ENCODE data around the gene TRIM17. TPM values are rescaled to one million over a fixed set of nuclear protein-coding genes. Genes with fewer than 3 reads are reported as not detected.

Gene TRIM17
- total and polyA plus RNA-seq, 5 experiments from 2014 or later, result 0.39 to 3.1 (median 0.62) TPM

DNA sequence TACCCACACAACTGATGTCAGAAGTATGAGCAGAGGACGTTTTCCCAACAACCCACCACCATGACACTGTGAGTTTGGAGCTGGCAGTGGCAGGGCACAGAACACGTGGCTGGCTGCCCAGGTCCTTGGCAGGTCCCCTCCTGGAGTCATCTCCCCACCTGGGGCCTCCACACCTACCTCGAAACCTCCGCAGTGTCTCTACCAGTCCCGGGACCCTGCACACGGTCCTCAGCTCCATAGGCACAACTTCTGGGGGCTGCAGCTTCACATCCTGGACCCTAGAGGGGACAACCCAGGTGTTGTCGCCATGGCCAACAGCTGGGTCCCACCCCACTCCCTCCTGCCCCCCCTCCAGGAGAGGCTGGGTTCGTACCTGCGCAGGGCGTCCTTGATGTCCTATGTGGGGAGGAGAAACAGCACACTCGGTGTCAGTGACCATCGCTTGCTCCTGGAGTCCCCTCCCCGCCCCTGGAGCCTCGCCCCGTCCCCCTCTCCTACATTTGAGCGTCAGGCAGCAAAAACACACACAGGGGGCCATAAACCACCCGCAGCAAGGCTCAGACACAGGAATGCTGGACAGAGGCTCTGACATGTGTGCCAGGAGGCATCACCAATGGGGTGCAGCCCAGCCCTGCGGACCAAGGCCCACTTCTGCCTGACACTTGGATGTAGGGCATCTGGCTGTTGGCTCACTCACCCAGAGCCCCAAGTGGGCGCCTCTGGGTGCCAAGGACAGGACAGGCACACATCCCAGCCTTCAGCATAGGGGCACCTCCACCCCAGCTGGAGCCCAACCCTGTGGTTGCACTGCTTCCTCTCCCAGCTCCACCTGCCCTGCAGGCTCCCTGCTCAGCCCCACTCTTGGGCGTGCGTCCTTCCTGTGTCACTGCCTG, 19.6 kb downstream of the TRIM17 start:
- H3K4me3 Mint-ChIP-seq, result no peak overlapping the region
- peak overlapping the region in 5 of 10 donors; percentile 19 to 83 (median 69) for H3K27ac Mint-ChIP-seq
- H3K27me3 Mint-ChIP-seq, result no peaks in the 10 kb centered on the region
- ATAC-seq (no peak), DNase-seq (peak in 1 of 10 donors; percentile 32)
- H3K4me1 Mint-ChIP-seq, result peaks cover 12 to 35% (median 22%) of the 10 kb centered on the region in 4 donors
- no peaks in the 10 kb centered on the region for H3K9me3 Mint-ChIP-seq
- peaks cover 0 to 71% (median 1%) of the 10 kb centered on the region in 3 donors for H3K36me3 Mint-ChIP-seq
- POLR2A ChIA-PET, result no interaction called here

DNA sequence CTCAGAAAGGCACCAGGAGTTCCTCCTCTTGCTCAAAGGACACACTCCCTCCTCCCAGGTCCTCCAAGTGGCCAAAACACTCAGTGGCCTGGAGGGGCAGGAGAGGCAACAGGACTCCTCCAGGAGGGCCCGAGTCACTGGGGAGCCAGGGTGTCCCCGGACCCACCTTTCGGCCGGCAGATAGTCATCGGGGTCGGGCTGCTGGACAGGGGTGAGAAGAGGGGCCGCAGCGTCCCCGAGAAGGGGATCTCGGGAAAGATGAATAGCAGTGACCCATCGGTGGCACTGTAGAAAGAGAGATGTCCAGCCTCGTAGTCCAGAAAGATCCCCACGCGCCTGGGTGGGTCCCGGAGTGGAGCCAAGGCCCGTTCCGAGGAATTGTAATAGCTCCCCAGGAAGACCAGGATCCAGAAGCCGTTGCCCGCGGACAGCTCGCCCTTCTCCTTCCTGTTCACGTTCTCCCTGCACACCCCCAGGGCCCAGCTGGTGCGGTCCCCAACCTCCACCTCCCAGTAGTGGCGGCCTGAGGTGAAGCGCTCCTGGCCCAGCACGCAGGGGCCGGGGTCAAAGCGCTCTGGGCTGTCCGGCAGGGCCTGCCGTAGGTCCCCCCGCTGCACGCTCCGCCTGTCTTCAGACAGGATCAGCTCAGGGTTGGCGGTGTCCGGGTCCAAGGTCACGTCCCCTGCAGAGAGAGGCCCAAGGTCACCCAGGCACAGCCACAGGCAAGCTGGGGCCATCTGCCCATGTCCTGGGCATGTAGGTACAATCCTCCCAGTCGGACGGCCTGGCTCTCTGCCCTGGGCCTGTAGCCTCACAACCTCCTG, 21.9 kb downstream of the TRIM17 start:
- DNase-seq (peak in 1 of 10 donors; percentile 50), ATAC-seq (no peak)
- Mint-ChIP-seq H3K4me1 (peaks cover 6 to 16% (median 12%) of the 10 kb centered on the region in 4 donors), H3K9me3 (no peaks in the 10 kb centered on the region), H3K36me3 (peaks cover 0 to 53% (median 1%) of the 10 kb centered on the region in 3 donors), H3K27me3 (no peaks in the 10 kb centered on the region), H3K4me3 (no peak overlapping the region), H3K27ac (peak overlapping the region in 2 of 10 donors; percentile 11 to 84)
- POLR2A ChIA-PET, result interaction anchor here (0.6 kb wide), 1 partner anchor 12 kb away, joined by 4 read pairs; no protein-coding TSS in a partner anchor

DNA sequence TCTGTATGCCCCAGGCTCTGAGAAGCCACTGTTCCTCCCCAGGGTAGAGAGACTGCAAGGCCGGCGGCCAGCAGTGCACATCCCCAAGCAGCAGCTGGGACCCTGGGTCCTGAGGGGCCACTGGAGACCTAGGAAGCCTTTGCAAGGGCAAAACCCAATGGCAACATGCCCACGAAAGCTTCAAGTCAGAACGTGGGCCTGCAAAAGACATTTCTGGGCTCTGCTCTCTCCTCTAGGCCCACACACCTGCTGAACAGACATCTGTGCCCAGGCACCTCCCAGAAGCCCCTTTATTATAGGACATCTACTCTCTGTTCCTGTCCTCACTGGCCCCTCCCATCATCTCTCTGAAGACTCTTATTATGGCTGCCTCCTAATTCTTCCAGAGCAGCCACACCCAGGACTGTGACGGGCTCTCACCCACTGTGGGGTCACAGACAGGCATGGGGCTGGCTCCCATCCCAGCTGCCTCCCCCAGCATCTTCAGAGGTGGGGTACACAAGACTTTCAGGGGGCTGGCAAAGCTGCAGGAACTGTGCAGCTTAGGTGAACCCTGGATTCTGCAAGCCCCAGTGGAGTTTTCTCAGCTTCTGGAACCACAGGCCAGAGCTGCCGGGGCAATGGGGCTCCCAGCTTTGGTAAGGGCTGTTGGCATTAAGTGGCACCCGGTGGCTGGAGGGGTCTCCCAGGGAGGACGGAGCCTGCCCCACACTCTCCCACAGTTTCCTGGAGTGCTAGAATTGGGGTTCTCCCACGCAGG, 22.7 kb downstream of the TRIM17 start:
- Mint-ChIP-seq H3K36me3 (peaks cover 0 to 50% (median 1%) of the 10 kb centered on the region in 3 donors), H3K9me3 (no peaks in the 10 kb centered on the region), H3K27me3 (no peaks in the 10 kb centered on the region), H3K4me1 (peaks cover 3 to 13% (median 8%) of the 10 kb centered on the region in 4 donors), H3K4me3 (no peak overlapping the region), H3K27ac (peak overlapping the region in 3 of 10 donors; percentile 40 to 84 (median 50))
- peak in 1 of 10 donors; percentile 31 for DNase-seq
- POLR2A ChIA-PET, result no interaction called here
- no peak for ATAC-seq

DNA sequence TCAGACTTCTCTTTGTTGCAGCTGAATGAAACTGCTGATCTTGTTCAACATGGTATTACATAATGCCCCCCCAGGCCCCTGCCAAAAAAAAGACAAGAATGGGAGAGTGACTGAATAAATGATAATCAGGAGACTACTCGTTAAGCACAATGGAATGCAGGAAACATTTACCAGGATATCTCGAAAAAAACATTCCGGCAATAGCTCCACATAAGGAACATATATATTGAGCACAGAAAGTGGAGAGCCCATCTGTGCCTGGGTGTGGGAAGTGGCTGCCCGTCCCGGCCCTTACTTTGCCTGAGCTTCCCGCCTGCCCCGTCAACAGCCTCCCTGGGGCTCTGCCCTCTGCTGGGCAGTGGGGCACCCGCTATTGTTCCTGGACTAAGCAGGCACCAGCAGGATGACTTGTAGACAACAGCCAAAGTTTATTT, 23.4 kb downstream of the TRIM17 start:
- POLR2A ChIA-PET, result no interaction called here
- no peak for ATAC-seq
- H3K27ac Mint-ChIP-seq, result peak overlapping the region in 4 of 10 donors; percentile 19 to 84 (median 74)

DNA sequence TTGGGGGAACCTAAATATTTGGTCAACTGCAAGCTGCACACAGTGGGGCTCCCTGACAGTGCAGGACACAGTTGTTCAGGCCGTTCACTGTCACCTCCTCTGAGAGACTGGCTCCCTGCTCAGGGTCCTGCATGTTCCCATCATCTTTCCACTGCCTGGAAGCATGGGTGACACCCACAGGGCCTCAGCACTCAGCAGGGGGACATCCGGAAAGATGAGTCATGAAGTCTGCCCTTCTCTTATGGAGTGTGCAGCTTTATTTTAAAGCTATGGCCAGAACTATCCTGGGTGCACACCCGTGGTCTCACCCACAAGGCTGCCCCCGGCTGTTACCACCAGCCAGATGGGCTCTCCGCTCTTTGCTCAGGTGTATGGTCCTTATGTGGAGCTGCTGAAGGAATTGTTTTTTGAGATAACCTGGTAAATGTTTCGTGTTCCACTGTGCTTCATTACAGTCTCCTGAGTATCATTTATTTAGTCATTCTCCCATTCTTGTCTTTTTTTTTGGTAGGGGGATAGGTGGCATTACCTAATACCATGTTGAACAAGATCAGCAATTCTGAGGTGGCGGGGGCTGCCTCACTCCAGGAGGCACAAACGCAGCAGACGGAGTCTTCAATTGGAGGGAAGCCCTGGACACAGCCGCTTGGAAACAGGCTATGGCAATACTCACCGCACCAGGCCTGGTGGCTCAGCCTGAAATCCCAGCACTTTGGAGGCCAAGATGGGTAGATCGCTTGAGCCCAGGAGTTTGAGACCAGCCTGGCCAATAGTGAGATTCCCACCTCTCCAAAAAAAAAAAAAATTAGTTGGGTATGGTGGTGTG, 24.3 kb downstream of the TRIM17 start:
- H3K27ac Mint-ChIP-seq, result peak overlapping the region in 1 of 10 donors; percentile 23
- DNase-seq (peak in 1 of 10 donors; percentile 21), ATAC-seq (no peak)
- H3K4me3 Mint-ChIP-seq, result no peak overlapping the region
- H3K4me1 Mint-ChIP-seq, result peaks cover 0 to 4% (median 0%) of the 10 kb centered on the region in 4 donors
- POLR2A ChIA-PET, result no interaction called here
- peaks cover 0 to 38% (median 1%) of the 10 kb centered on the region in 3 donors for H3K36me3 Mint-ChIP-seq
- H3K27me3 Mint-ChIP-seq, result no peaks in the 10 kb centered on the region
- no peaks in the 10 kb centered on the region for H3K9me3 Mint-ChIP-seq

More for the DNA sequence above, 23.4 kb downstream of the TRIM17 start:
- H3K9me3 Mint-ChIP-seq, result no peaks in the 10 kb centered on the region
- peaks cover 3 to 13% (median 8%) of the 10 kb centered on the region in 4 donors for H3K4me1 Mint-ChIP-seq
- peak in 1 of 10 donors; percentile 50 for DNase-seq
- peaks cover 0 to 47% (median 1%) of the 10 kb centered on the region in 3 donors for H3K36me3 Mint-ChIP-seq
- no peaks in the 10 kb centered on the region for H3K27me3 Mint-ChIP-seq
- no peak overlapping the region for H3K4me3 Mint-ChIP-seq

DNA sequence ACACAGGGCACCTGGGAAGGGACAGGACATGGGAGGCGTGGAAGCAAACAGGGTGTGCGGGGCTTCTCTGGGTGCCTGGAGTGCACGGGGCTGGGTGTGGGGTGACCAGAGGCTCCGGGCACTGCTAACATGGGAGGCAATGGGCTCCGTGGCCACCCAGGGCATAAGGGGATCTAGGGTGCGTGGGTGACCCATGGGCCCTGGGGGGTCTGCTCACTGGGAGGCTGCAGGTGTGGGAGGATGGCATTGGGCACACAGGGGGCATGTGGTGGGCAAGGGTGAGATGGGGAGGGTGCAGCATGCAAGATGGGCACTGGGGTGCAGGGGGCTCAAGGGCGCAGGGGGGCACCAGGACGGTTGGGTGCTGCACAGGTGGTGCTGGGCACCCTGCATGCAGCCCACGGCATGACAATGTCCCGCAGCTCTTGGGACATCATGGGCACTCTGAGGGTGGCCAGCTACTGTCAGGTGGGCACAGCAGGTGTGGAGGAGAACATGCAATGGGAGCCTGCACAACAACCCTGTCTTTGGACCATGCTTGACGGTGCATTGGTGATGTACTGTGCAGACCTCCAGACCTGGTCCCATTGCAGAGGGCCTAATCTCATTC, 25.1 kb downstream of the TRIM17 start:
- Mint-ChIP-seq H3K27ac (peak overlapping the region in 2 of 10 donors; percentile 43 to 67), H3K4me3 (no peak overlapping the region), H3K36me3 (peaks cover 0 to 36% (median 1%) of the 10 kb centered on the region in 3 donors), H3K4me1 (peaks cover 0 to 3% (median 0%) of the 10 kb centered on the region in 4 donors), H3K9me3 (no peaks in the 10 kb centered on the region), H3K27me3 (no peaks in the 10 kb centered on the region)
- DNase-seq (peak in 1 of 10 donors; percentile 27), ATAC-seq (no peak)
- POLR2A ChIA-PET, result no interaction called here

DNA sequence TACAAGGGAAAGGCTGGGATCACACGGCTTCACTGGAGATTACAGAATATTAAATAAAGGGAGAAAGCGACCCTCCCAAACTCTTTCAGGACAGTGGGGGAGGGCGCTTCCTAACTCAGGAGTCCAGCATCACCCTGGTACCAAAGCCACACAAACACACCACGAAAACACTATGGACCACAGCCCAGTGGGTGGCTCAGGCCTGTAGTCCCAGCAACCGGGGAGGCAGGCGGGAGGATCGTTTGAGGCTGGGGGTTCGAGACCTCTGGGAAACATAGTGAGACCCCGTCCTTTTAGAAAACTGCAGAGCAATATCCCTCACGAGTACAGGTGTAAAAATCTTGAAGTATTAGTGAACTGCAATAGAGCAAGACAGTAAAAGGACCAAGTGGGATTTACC, 26.0 kb downstream of the TRIM17 start:
- DNase-seq, result peak in 1 of 10 donors; percentile 30
- no peaks in the 10 kb centered on the region for H3K9me3 Mint-ChIP-seq
- peak overlapping the region in 3 of 10 donors; percentile 24 to 43 (median 29) for H3K27ac Mint-ChIP-seq
- no peak for ATAC-seq
- POLR2A ChIA-PET, result interaction anchor here (0.7 kb wide), 1 partner anchor 16 kb away, joined by 4 read pairs; no protein-coding TSS in a partner anchor
- H3K4me3 Mint-ChIP-seq, result no peak overlapping the region
- no peaks in the 10 kb centered on the region for H3K4me1 Mint-ChIP-seq
- peaks cover 0 to 27% (median 0%) of the 10 kb centered on the region in 3 donors for H3K36me3 Mint-ChIP-seq
- H3K27me3 Mint-ChIP-seq, result peaks cover 0 to 1% (median 0%) of the 10 kb centered on the region in 5 donors

DNA sequence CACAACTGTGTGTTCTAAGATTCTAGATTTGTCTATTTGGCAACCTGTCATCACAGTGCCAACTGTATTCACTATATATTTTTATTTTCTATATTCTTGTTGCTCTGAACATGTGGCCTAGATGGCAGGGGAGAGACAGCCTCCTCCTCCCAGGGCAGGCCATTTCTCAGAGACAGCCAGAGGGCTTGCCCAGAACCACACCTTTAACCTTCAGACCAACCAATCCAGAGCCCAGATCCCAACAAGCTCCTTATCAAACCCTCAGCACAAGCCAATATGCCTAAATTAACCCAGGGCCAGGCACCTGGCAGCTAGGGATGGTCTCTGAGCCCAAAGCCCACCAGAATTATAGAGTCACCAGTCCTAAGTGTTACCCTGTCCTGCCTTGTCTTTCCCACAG, 29.3 kb downstream of the TRIM17 start:
- DNase-seq, result peak in 1 of 10 donors; percentile 22
- H3K27me3 Mint-ChIP-seq, result peaks cover 4 to 12% (median 7%) of the 10 kb centered on the region in 5 donors
- POLR2A ChIA-PET, result no interaction called here

DNA sequence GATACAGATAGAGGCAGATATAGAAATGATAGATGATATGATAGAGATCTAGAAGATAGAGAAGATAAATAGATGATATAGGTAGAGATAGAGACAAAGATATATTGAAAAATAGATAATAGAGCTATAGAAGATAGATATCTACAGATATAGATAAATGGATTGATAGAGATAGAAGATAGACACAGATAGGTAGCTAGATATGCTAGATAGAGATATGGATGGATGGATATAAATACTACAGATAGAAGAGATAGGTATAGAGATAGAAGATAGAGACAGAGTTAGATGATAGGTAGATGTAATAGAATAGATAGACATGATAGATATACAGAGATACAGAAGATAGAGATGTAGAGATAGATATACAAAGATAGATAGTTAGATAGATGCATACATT, 31.4 kb downstream of the TRIM17 start:
- Mint-ChIP-seq H3K4me3 (no peak overlapping the region), H3K27ac (no peak overlapping the region), H3K27me3 (peaks cover 4 to 14% (median 12%) of the 10 kb centered on the region in 5 donors), H3K9me3 (no peaks in the 10 kb centered on the region), H3K4me1 (no peaks in the 10 kb centered on the region), H3K36me3 (no peaks in the 10 kb centered on the region)
- POLR2A ChIA-PET, result no interaction called here
- DNase-seq (no peak), ATAC-seq (no peak)

More for the DNA sequence above, 29.3 kb downstream of the TRIM17 start:
- H3K27ac Mint-ChIP-seq, result no peak overlapping the region
- H3K36me3 Mint-ChIP-seq, result peaks cover 0 to 1% (median 0%) of the 10 kb centered on the region in 3 donors
- H3K4me3 Mint-ChIP-seq, result no peak overlapping the region
- H3K4me1 Mint-ChIP-seq, result no peaks in the 10 kb centered on the region
- no peak for ATAC-seq
- H3K9me3 Mint-ChIP-seq, result no peaks in the 10 kb centered on the region

DNA sequence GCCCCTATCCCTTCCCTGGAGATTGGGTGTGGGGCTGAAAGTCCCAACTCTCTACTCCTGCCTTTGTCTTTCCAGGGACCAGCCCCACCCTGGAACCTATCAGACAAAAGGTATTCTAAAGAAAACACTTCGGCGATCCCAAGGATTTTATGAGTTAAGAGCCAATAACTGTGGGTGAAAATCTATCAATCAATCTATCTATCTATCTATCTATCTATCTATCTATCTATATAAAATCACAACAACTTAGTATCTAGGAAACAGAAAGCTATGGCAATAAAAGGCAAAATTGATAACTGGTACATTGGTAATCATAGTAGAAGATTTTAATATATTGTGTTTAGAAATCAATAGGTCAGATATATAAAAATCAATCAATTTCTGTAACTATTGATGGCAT, 32.9 kb downstream of the TRIM17 start:
- Mint-ChIP-seq H3K4me1 (peaks cover 3 to 8% (median 5%) of the 10 kb centered on the region in 4 donors), H3K4me3 (no peak overlapping the region), H3K27me3 (peaks cover 4 to 26% (median 21%) of the 10 kb centered on the region in 5 donors), H3K36me3 (no peaks in the 10 kb centered on the region), H3K27ac (no peak overlapping the region), H3K9me3 (no peaks in the 10 kb centered on the region)
- no peak for ATAC-seq
- POLR2A ChIA-PET, result interaction anchor here (0.7 kb wide), 1 partner anchor 21 kb away, joined by 3 read pairs; no protein-coding TSS in a partner anchor
- DNase-seq, result no peak

DNA sequence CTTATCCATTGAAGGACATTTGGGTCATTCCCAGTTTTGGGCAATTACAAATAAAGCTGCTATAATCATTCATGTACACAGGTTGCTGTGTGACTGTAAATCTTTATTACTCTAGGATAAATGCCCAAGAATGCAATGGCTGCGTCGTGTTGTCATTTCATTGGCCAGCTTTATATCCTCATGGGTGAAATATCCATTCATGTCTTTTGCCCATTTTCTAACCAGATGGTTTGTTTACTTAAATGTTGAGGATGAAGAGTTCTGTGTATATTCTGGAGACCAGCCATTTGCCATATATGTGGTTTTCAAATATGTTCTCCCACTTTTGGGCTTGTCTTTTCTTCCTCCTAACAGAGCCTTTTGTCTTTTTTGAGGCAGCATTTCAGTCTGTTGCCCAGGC, 35.3 kb downstream of the TRIM17 start:
- DNase-seq (no peak), ATAC-seq (no peak)
- H3K27ac Mint-ChIP-seq, result no peak overlapping the region
- no peak overlapping the region for H3K4me3 Mint-ChIP-seq
- no peaks in the 10 kb centered on the region for H3K36me3 Mint-ChIP-seq
- no peaks in the 10 kb centered on the region for H3K9me3 Mint-ChIP-seq
- H3K4me1 Mint-ChIP-seq, result peaks cover 6 to 11% (median 9%) of the 10 kb centered on the region in 4 donors
- H3K27me3 Mint-ChIP-seq, result peaks cover 4 to 32% (median 21%) of the 10 kb centered on the region in 5 donors
- POLR2A ChIA-PET, result interaction anchor here (0.7 kb wide), 1 partner anchor 1286 kb away, joined by 3 read pairs; no protein-coding TSS in a partner anchor
